ENCODE data around the gene PER2. TPM values are rescaled to one million over a fixed set of nuclear protein-coding genes. Genes with fewer than 3 reads are reported as not detected.

PER2 gene
- total and polyA plus RNA-seq, 2 of the 4 experiments (the other 2 are of a cell fraction), result 1.7 to 3.2 TPM

GRCh38 chr2:238260883-238261282 lies 27.5 kb downstream of the PER2 start:
- H3K79me1 ChIP-seq (ENCODE audit: low read depth in 1 of 2, low read length in 2 of 2), result no peaks in the 10 kb centered on the region
- H3K9me3 ChIP-seq (ENCODE audit: control insufficient read depth, insufficient read depth, low read length), result no peaks in the 10 kb centered on the region
- H3K4me2 ChIP-seq (ENCODE audit: low read depth, low read length), result no peak overlapping the region
- H2AK9ac ChIP-seq (replicated peaks; ENCODE audit: low read depth, low read length, poor library complexity), result no peak overlapping the region
- in situ Hi-C loops (cut with MboI; ENCODE audit: low sequenced_read_pairs) (loop anchor here (5.0 kb wide), 1 partner anchor 404 kb away; the partner anchor contains the start of gene RAMP1), intact Hi-C loops (cut with micrococcal nuclease) (loop anchor here (10.0 kb wide), 1 partner anchor 486 kb away; no protein-coding TSS in a partner anchor), dilution Hi-C loops (cut with HindIII; ENCODE audit: low sequenced_read_pairs, unreplicated experiment) (no loop called here)
- H4K20me1 ChIP-seq (ENCODE audit: insufficient read depth, low read length), result 0 out of 2 replicates have a peak, but pooled peaks cover 4% of the 10 kb centered on the region
- no peak overlapping the region for H2AK5ac ChIP-seq (ENCODE audit: low read depth, low read length)
- ChIA-PET POLR2A (ENCODE audit: unreplicated experiment) (no interaction called here), CTCF (interaction anchor here (0.9 kb wide), 1 partner anchor 337 kb away, joined by 3 read pairs; no protein-coding TSS in a partner anchor)
- H4K5ac ChIP-seq (ENCODE audit: low read depth, low read length), result no peak overlapping the region
- no peak for TF ChIP-seq FOS (IDR thresholded peaks at IDR 0.05; ENCODE audit: low read depth, low read length)
- no peak for TF ChIP-seq CEBPB (IDR thresholded peaks at IDR 0.05; ENCODE audit: low read depth, low read length)
- TF ChIP-seq BHLHE40 (IDR thresholded peaks at IDR 0.05; ENCODE audit: low read depth, low read length), result no peak
- no peak for TF ChIP-seq CHD1 (IDR thresholded peaks at IDR 0.05; ENCODE audit: low read depth, low read length)
- H3K23ac ChIP-seq (ENCODE audit: low read depth, low read length), result no peak overlapping the region
- H3K14ac ChIP-seq (replicated peaks; ENCODE audit: low read depth, low read length), result no peak overlapping the region
- H3K4me1 ChIP-seq (ENCODE audit: control insufficient read depth, insufficient read depth, low read length), result peaks cover 5% of the 10 kb centered on the region; the same call in 1 of the 2 replicates
- H3K27me3 ChIP-seq (ENCODE audit: control insufficient read depth, insufficient read depth, low read length), result no peaks in the 10 kb centered on the region
- WGBS, 2 experiments (ENCODE audit: extremely low coverage in 2 of 2, insufficient read length in 1 of 2), result 30% methylated on average over 7 of the region's 18 CpGs; no CpG with 5 or more reads in 1 of the 2 experiments
- BruUV-seq (replicated peaks), result no TSS peak
- no peak overlapping the region for H3K4me3 ChIP-seq (ENCODE audit: insufficient read depth, low read depth, low read length)
- H3K27ac ChIP-seq (ENCODE audit: insufficient read depth, low read length), result no peak overlapping the region
- no peak overlapping the region for H3K18ac ChIP-seq (ENCODE audit: low read depth, low read length)
- no peak overlapping the region for H3K9ac ChIP-seq (ENCODE audit: low read depth, low read length)
- H2BK15ac ChIP-seq (ENCODE audit: low read depth, low read length), result no peak overlapping the region
- no peak overlapping the region for H3K56ac ChIP-seq (ENCODE audit: extremely low read depth, insufficient read depth, low read length)
- H3K9me1 ChIP-seq (ENCODE audit: insufficient read depth, low read length), result no peaks in the 10 kb centered on the region
- no peak overlapping the region for H4K91ac ChIP-seq (ENCODE audit: insufficient read depth, low read depth, low read length)
- no peak overlapping the region for H2BK5ac ChIP-seq (ENCODE audit: low read depth, low read length, poor library complexity, severe bottlenecking)
- peaks cover 10% of the 10 kb centered on the region for H3K36me3 ChIP-seq (ENCODE audit: control insufficient read depth, insufficient read depth, low read length)
- no peak overlapping the region for H4K8ac ChIP-seq (ENCODE audit: low read depth in 2 of 2, low read length in 2 of 2)
- ATAC-seq (ENCODE audit: low read depth) (no peak), DNase-seq (no peak)
- no peak overlapping the region for H2BK20ac ChIP-seq (ENCODE audit: low read depth, low read length)
- H2BK120ac ChIP-seq (ENCODE audit: low read depth, low read length), result no peak overlapping the region
- H3K4ac ChIP-seq (ENCODE audit: low read depth, low read length), result no peak overlapping the region; the same call in 1 of the 2 replicates
- H2AFZ ChIP-seq (replicated peaks; ENCODE audit: low read length, poor library complexity), result peak overlapping the region; percentile 26

Measured in IMR-90 (cell line).